Body of pancreas (tissue), 4 donors: ENCODE results near the gene EREG. TPM values are rescaled to one million over a fixed set of nuclear protein-coding genes. Genes with fewer than 3 reads are reported as not detected.

ENCODE experiments used
- ATAC-seq: fragments of 150-250 bp; one replicate; pipeline ENCODE4 v1.9.1; 2016
- DNase-seq, 4 donors: peaks; one replicate each; pipeline ENCODE4 v3.0.0-alpha.2; 2019
- H3K27ac ChIP-seq, 4 donors: fragments of 200-600 bp; sonication (generic); 1 replicate in 3 of 4; 2 replicates in 1 of 4; pipeline versions ENCODE4 v1.5.1 to v1.6.1; 2016 to 2019; ENCODE audit warnings: mild to moderate bottlenecking in 1 of 4, mixed read lengths in 1 of 4, moderate library complexity in 1 of 4
- H3K27me3 ChIP-seq, 2 donors: fragments of 200-600 bp; sonication (generic); one replicate each; pipeline ENCODE4 v1.6.0; 2016; ENCODE audit warnings: mild to moderate bottlenecking in 1 of 2
- H3K36me3 ChIP-seq, 2 donors: fragments of 200-600 bp; sonication (generic); replicated peaks in 1 of 2; 2 replicates each; pipeline ENCODE4 v1.5.1; 2016; ENCODE audit warnings: low read depth in 2 of 2; ENCODE audit not compliant: insufficient read depth in 1 of 2
- H3K4me1 ChIP-seq: fragments of 200-600 bp; sonication (generic); one replicate; pipeline ENCODE4 v1.6.0; 2016
- H3K4me3 ChIP-seq, 2 donors: fragments of 200-600 bp; sonication (generic); 1 replicate in 1 of 2; 2 replicates in 1 of 2; pipeline ENCODE4 v1.5.1; 2016 to 2019
- H3K9me3 ChIP-seq, 3 donors: fragments of 200-600 bp; sonication (generic); 1 replicate in 2 of 3; 2 replicates in 1 of 3; pipeline ENCODE4 v1.5.1; 2016
- CTCF ChIP-seq, 7 experiments: fragments of 450-650 bp in 4 of 7; fragments of 200-600 bp in 3 of 7; sonication (generic) in 3 of 7; IDR thresholded peaks; one replicate each; pipeline ENCODE4 v1.5.1; 2016 to 2019; ENCODE audit warnings: antibody characterized with exemption in 7 of 7
- POLR2A ChIP-seq, 3 donors: fragments of 450-650 bp; IDR thresholded peaks; one replicate each; pipeline ENCODE4 v1.6.1; 2016; ENCODE audit warnings: antibody characterized with exemption in 3 of 3, mild to moderate bottlenecking in 2 of 3
- WGBS, 2 donors: methylation state at CpG; one replicate each; pipeline ENCODE4 v1.1.5; 2017; 5-methylcytosine and 5-hydroxymethylcytosine counted together
- intact Hi-C: fragments of 100-400 bp; cut with DNase I; formaldehyde crosslinking; loops from one replicate; pipeline ENCODE4 v1.15.1; 2023
- total RNA-seq, 2 donors: library from RNA; depleted of rRNA; stranded (reverse); fragments of >200 nt; gene quantifications; one replicate each; pipeline ENCODE4 v1.1.0, GENCODE V29; 2016

Gene EREG
- total RNA-seq, 2 donors from 2014 or later = not detected

GRCh38 chr4:74376888-74377483, 12.0 kb downstream of the EREG start:
- Histone ChIP-seq H3K36me3 (no peaks in the 10 kb centered on the region), H3K4me3 (no peak overlapping the region), H3K27ac (no peak overlapping the region), H3K27me3 (no peaks in the 10 kb centered on the region), H3K4me1 (no peaks in the 10 kb centered on the region), H3K9me3 (no peaks in the 10 kb centered on the region)
- TF ChIP-seq CTCF (IDR thresholded peaks at IDR 0.05) (peak; percentile 34 to 70 (median 65)), POLR2A (IDR thresholded peaks at IDR 0.05) (no peak)
- no peak for ATAC-seq
- WGBS, 2 donors = 38 to 49% methylated on average over 4 of the region's 4 CpGs
- DNase-seq = no peak
- intact Hi-C loops = loop anchor here (5.0 kb wide), 1 partner anchor 295 kb away; no protein-coding TSS in a partner anchor

DNA sequence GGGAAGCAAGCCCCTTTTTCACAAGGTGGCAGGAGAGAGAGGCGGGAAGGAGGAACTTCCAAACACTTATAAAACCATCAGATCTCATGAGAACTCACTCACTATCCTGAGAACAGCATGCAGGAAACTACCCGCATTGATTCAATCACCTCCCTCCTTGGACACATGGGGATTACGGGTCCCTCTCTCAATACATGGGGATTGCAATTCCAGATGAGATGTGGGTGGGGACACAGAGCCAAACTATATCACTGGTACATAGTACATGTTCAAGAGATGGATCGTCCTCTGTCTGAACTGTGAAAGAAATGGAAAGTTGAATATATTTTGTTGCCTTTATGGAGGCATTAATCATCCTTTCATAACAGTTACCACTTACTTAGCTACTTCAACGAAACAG, 12.8 kb downstream of the EREG start:
- intact Hi-C loops = loop anchor here (5.0 kb wide), 1 partner anchor 295 kb away; no protein-coding TSS in a partner anchor
- no peaks in the 10 kb centered on the region for H3K36me3 ChIP-seq
- TF ChIP-seq POLR2A (IDR thresholded peaks at IDR 0.05) (no peak), CTCF (IDR thresholded peaks at IDR 0.05) (no peak)
- ATAC-seq (no peak), DNase-seq (no peak)
- H3K4me1 ChIP-seq = no peaks in the 10 kb centered on the region
- no peak overlapping the region for H3K27ac ChIP-seq
- no peak overlapping the region for H3K4me3 ChIP-seq
- H3K9me3 ChIP-seq = no peaks in the 10 kb centered on the region
- no peaks in the 10 kb centered on the region for H3K27me3 ChIP-seq
- WGBS, 2 donors = 48 to 58% methylated on average over 5 of the region's 5 CpGs

DNA sequence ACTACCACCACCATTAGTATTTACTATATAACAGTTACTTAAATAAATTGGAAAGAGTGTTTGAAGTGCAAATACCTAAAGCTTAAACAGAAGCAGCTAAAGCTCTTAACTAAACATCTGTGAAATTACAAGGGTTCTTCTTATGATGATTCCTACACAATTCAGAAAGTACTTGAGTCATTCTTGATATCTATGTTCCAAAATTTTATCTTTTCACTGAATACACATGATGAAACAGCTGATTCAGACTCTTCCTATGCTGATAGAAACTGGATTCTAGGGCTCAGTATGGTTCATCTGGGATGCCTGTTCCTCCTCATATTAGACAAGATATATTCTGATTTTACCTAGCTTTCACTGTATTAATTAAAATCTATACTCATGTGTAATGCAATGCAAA, 13.6 kb downstream of the EREG start:
- no peaks in the 10 kb centered on the region for H3K36me3 ChIP-seq
- H3K27me3 ChIP-seq = no peaks in the 10 kb centered on the region
- DNase-seq (no peak), ATAC-seq (no peak)
- no peak for TF ChIP-seq CTCF (IDR thresholded peaks at IDR 0.05)
- no peak for TF ChIP-seq POLR2A (IDR thresholded peaks at IDR 0.05)
- no peaks in the 10 kb centered on the region for H3K9me3 ChIP-seq
- H3K4me1 ChIP-seq = no peaks in the 10 kb centered on the region
- H3K27ac ChIP-seq = no peak overlapping the region
- no peak overlapping the region for H3K4me3 ChIP-seq
- intact Hi-C loops = loop anchor here (5.0 kb wide), 1 partner anchor 294 kb away; no protein-coding TSS in a partner anchor

DNA sequence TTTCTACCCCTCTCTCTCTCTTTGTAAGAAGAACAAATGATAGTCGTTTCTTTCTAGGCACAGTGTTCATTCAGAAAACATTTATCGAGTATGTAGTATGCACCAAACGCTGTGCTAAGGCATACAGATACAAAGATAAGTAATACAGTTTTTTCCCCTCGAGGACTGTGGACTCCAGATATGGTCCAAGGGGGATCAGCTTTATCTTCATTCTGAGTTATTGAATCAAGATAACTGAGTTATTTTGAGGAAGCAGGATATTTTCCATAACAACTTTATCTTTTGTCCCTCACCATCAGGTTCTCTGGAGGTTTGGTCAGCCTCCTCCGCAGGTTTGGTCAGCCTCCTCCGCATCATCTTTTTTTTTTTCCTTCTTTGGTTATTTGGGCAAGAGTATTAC, 15.0 kb downstream of the EREG start:
- Histone ChIP-seq H3K27me3 (no peaks in the 10 kb centered on the region), H3K36me3 (no peaks in the 10 kb centered on the region), H3K9me3 (no peaks in the 10 kb centered on the region), H3K4me1 (no peaks in the 10 kb centered on the region), H3K4me3 (no peak overlapping the region), H3K27ac (no peak overlapping the region)
- 57 to 61% methylated on average over 6 of the region's 6 CpGs for WGBS, 2 donors
- no peak for TF ChIP-seq POLR2A (IDR thresholded peaks at IDR 0.05)
- TF ChIP-seq CTCF (IDR thresholded peaks at IDR 0.05) = no peak
- intact Hi-C loops = loop anchor here (5.0 kb wide), 1 partner anchor 292 kb away; no protein-coding TSS in a partner anchor
- no peak for ATAC-seq
- no peak for DNase-seq

DNA sequence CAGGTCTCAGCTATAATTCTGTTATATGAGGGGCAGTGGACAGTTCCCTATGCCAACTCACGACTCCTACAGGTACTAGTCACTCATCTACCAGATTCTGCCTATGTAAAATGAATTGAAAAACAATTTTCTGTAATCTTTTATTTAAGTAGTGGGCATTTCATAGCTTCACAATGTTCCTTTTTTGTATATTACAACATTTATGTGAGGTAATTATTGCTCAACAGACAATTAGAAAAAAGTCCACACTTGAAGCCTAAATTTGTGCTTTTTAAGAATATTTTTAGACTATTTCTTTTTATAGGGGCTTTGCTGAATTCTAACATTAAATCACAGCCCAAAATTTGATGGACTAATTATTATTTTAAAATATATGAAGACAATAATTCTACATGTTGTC, 20.4 kb downstream of the EREG start:
- Histone ChIP-seq H3K4me1 (no peaks in the 10 kb centered on the region), H3K4me3 (no peak overlapping the region), H3K27ac (no peak overlapping the region), H3K9me3 (no peaks in the 10 kb centered on the region), H3K27me3 (no peaks in the 10 kb centered on the region), H3K36me3 (no peaks in the 10 kb centered on the region)
- intact Hi-C loops = no loop called here
- WGBS, 2 donors = 43 to 47% methylated on average over 1 of the region's 1 CpG
- TF ChIP-seq CTCF (IDR thresholded peaks at IDR 0.05) = no peak
- no peak for TF ChIP-seq POLR2A (IDR thresholded peaks at IDR 0.05)
- DNase-seq (no peak), ATAC-seq (no peak)
